Heart right ventricle (tissue), 16 donors: ENCODE measurements around the gene PBX4. TPM values are rescaled to one million over a fixed set of nuclear protein-coding genes. Genes with fewer than 3 reads are reported as not detected.
"Not testable (repeated sequence)": the region's sequence is repeated elsewhere in the genome, so short reads cannot be mapped to it uniquely, and the experiment has no call there.

Experiments
- ATAC-seq, 8 donors: fragments of 200-7000 bp; cut with Tn5 transposase; one replicate each; pipeline ENCODE4 v1.9.1; 2020; ENCODE audit warnings: mild to moderate bottlenecking in 8 of 8, moderate library complexity in 8 of 8, moderate number of reproducible peaks in 1 of 8
- DNase-seq, 2 donors: peaks; one replicate each; pipeline ENCODE4 v3.0.0-alpha.2; 2020
- H3K27ac ChIP-seq, 10 donors: fragments of 200-600 bp; sonication (generic) in 2 of 10; one replicate each; pipeline versions ENCODE4 v1.5.0 to v1.8.0; 2020 to 2022; ENCODE audit warnings: mild to moderate bottlenecking in 3 of 10
- H3K27me3 ChIP-seq, 7 donors: fragments of 200-600 bp; one replicate each; pipeline ENCODE4 v1.8.0; 2021 to 2022; ENCODE audit warnings: mild to moderate bottlenecking in 2 of 7
- H3K36me3 ChIP-seq, 9 donors: fragments of 200-600 bp; sonication (generic) in 1 of 9; one replicate each; pipeline versions ENCODE4 v1.5.0 to v1.8.0; 2020 to 2022; ENCODE audit warnings: mild to moderate bottlenecking in 2 of 9
- H3K4me1 ChIP-seq, 9 donors: fragments of 200-600 bp; sonication (generic) in 1 of 9; one replicate each; pipeline versions ENCODE4 v1.5.0 to v1.8.0; 2020 to 2022; ENCODE audit warnings: mild to moderate bottlenecking in 4 of 9
- H3K4me3 ChIP-seq, 10 donors: fragments of 200-600 bp; sonication (generic) in 2 of 10; one replicate each; pipeline versions ENCODE4 v1.5.0 to v1.8.0; 2020 to 2022; ENCODE audit warnings: mild to moderate bottlenecking in 7 of 10, moderate library complexity in 2 of 10
- H3K9me3 ChIP-seq, 11 donors: fragments of 200-600 bp in 10 of 11; sonication (generic) in 2 of 11; one replicate each; pipeline versions ENCODE4 v1.5.0 to v1.8.0; 2013 to 2022; ENCODE audit warnings: mild to moderate bottlenecking in 2 of 11, control low read depth in 1 of 11, moderate library complexity in 1 of 11
- WGBS, 2 donors: extraction: QIAGEN DNeasy Blood & Tissue Kit; methylation state at CpG; one replicate each; pipeline ENCODE4 v1.1.7; 2013; ENCODE audit warnings: inconsistent platforms in 1 of 2; 5-methylcytosine and 5-hydroxymethylcytosine counted together
- intact Hi-C, 10 donors: fragments of 100-400 bp; cut with DNase I; formaldehyde crosslinking; loops; one replicate each; pipeline versions ENCODE4 v1.11.1 to v1.14.2; 2022
- long read RNA-seq, 3 donors: library from polyadenylated mRNA; unstranded; transcript quantifications; one replicate each; pipeline ENCODE4 v2.0.0, GENCODE V29; 2020 to 2021
- polyA plus RNA-seq, 2 donors: library from polyadenylated mRNA; stranded (reverse); fragments of 200-250 nt; gene quantifications; one replicate each; pipeline ENCODE4 v1.2.3, GENCODE V29; 2013
- total RNA-seq, 10 donors: library from RNA; stranded (reverse); fragmentation: NEBNext Ultra II Directional in 3 of 10; extraction: Animal tissue kit (Norgen Biotek cat#: 25700) in 3 of 10; gene quantifications; one replicate each; pipeline versions ENCODE4 v1.2.1 to v1.2.4, GENCODE V29; 2021 to 2023
- TF ChIP-seq, protein P1 (sequence below), 9 donors: fragments of 200-600 bp; sonication (generic) in 2 of 9; IDR thresholded peaks; one replicate each; pipeline versions ENCODE4 v1.5.0 to v1.8.0; 2021 to 2022; ENCODE audit warnings: antibody characterized with exemption in 9 of 9, mild to moderate bottlenecking in 5 of 9, moderate library complexity in 1 of 9
- donor health status: Arrhythmogenic right ventricular cardiomyopathy.
- donor health status: ischemic (EF 13 %, LVEDD 7.1; RV severe dilation, severe dysfunction).
- donor health status: healthy with polysubstance abuse.
- donor health status: DM: no; HTN: yes; CAD: no.
- donor health status: DM: no; HTN: no; CAD: no.
- donor health status: ischemic (EF 25% LVEDD 6.9; RV normal size, moderate dysfunction).
- donor health status: ischemic (EF 25% LVEDD 5.7; RV mildly dilated, moderate dysfunction).
- donor health status: healthy.
- donor health status: DM: yes; HTN: yes; CAD: no.
- donor health status: Ischemic cardiomyopathy.
- donor health status: ischemic (EF 35%, LVEDD 5.7; RV mildly dilated, moderate dysfunction).
- donor health status: nonischemic (EF 11% LVEDD 7.7; RV severe dilation, severe dysfunction).
- donor health status: DM: yes; HTN: yes; CAD: no.
- donor health status: PGD.
- donor health status: ischemic (EF 29% LVEDD 5.4; RV normal size, mild dysfunction).
- donor health status: nonischemic (EF 23%, LVEDD 6.1; RV moderate dilation, normal function).

The PBX4 gene, protein sequence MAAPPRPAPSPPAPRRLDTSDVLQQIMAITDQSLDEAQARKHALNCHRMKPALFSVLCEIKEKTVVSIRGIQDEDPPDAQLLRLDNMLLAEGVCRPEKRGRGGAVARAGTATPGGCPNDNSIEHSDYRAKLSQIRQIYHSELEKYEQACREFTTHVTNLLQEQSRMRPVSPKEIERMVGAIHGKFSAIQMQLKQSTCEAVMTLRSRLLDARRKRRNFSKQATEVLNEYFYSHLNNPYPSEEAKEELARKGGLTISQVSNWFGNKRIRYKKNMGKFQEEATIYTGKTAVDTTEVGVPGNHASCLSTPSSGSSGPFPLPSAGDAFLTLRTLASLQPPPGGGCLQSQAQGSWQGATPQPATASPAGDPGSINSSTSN
- 1 to 10 TPM in 1 of 10 donors, under 1 TPM in 2, not detected in 7; 0.25 to 1.2 (median 0.36) TPM for total RNA-seq
- under 1 TPM; 0.06 to 0.51 TPM for polyA plus RNA-seq
- long read RNA-seq, donor 1, partial matches to known transcripts = 0 of 1 reads
- long read RNA-seq, donor 1, other reads (novel, unspliced or antisense) = 0 of 1 reads
- long read RNA-seq, donor 2 = 0 reads
- long read RNA-seq, donor 3 = 0 reads

DNA sequence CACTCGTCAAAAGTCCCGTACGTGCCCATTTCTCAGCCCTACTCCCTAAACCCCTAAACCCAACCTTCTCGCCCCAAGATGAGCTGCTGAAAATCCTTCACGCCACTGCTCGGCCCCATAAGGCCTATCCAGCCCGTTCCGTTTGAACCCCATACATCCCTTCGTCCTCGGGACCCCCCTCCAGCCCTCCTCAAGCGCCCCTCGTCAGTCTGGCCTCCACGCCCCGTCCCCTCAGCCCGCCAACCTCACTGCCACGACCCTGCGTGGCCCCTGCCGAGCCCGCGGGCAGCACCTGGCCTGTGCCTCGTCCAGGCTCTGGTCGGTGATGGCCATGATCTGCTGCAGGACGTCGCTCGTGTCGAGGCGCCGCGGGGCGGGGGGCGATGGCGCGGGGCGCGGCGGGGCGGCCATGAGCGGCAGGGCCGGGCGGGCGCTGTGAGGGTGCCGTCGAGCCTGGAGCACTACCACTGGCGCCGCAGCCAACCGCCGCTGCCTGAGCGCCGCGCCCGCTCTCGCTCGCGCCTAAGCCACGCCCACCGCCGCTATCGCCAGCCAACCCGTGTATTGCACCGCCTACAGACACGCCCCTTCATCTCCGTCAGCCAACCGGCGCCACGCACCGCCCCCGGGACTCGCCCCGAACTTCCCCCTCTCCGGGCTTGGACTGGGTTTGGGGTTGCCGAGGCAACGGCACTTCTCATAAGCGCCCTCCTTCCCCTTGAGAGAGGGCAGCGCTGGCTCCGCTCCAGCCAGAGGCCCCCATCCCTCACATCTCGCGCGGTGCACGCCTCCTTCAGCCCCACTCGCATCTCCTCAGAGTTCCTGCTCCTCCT is at the start of gene PBX4:
Gene PBX4, minus strand, starts transcription at position 469 of the 833 bp plus-strand sequence. Its CDS starts 58 bp downstream, at position 411.
- ATAC-seq = peak; percentile 91 to 98 (median 96)
- H3K9me3 ChIP-seq = no peaks in the 10 kb centered on the region
- TF ChIP-seq, protein P1, sequence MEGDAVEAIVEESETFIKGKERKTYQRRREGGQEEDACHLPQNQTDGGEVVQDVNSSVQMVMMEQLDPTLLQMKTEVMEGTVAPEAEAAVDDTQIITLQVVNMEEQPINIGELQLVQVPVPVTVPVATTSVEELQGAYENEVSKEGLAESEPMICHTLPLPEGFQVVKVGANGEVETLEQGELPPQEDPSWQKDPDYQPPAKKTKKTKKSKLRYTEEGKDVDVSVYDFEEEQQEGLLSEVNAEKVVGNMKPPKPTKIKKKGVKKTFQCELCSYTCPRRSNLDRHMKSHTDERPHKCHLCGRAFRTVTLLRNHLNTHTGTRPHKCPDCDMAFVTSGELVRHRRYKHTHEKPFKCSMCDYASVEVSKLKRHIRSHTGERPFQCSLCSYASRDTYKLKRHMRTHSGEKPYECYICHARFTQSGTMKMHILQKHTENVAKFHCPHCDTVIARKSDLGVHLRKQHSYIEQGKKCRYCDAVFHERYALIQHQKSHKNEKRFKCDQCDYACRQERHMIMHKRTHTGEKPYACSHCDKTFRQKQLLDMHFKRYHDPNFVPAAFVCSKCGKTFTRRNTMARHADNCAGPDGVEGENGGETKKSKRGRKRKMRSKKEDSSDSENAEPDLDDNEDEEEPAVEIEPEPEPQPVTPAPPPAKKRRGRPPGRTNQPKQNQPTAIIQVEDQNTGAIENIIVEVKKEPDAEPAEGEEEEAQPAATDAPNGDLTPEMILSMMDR (IDR thresholded peaks at IDR 0.05) = no peak

GRCh38 chr19:19665420-19665948 is 47.0 kb upstream of the PBX4 start:
- H3K4me3 ChIP-seq, ATAC-seq, H3K27me3 ChIP-seq, H3K36me3 ChIP-seq, DNase-seq, H3K9me3 ChIP-seq, H3K27ac ChIP-seq: not testable (repeated sequence)
- intact Hi-C loops = loop anchor here in 3 of 10 donors (5.0 to 10.0 kb wide), 5 partner anchors 67 to 239 kb away; partner anchors contain the start of genes ZNF14 (in 1 of the 3), ZNF506 (in 1 of the 3) and ZNF93 (in 1 of the 3)
- peaks cover 5 to 50% (median 28%) of the 10 kb centered on the region in 9 donors for H3K4me1 ChIP-seq
- WGBS, 2 donors = 98% methylated on average over 22 of the region's 22 CpGs

More for the DNA sequence above, at the start of gene PBX4:
- no peaks in the 10 kb centered on the region for H3K36me3 ChIP-seq
- H3K27ac ChIP-seq = peak within 1 kb of the TSS in 1 of 10 donors; percentile 66
- peaks cover 0 to 11% (median 0%) of the 10 kb centered on the region in 9 donors for H3K4me1 ChIP-seq
- WGBS, 2 donors = 4 to 5% methylated on average over 79 to 80 of the region's 80 CpGs
- H3K4me3 ChIP-seq = peak within 1 kb of the TSS in 8 of 10 donors; percentile 17 to 50 (median 34)
- DNase-seq = peak; percentile 86 to 89
- peaks cover 4 to 49% (median 38%) of the 10 kb centered on the region in 7 donors for H3K27me3 ChIP-seq
- intact Hi-C loops = no loop called here

DNA sequence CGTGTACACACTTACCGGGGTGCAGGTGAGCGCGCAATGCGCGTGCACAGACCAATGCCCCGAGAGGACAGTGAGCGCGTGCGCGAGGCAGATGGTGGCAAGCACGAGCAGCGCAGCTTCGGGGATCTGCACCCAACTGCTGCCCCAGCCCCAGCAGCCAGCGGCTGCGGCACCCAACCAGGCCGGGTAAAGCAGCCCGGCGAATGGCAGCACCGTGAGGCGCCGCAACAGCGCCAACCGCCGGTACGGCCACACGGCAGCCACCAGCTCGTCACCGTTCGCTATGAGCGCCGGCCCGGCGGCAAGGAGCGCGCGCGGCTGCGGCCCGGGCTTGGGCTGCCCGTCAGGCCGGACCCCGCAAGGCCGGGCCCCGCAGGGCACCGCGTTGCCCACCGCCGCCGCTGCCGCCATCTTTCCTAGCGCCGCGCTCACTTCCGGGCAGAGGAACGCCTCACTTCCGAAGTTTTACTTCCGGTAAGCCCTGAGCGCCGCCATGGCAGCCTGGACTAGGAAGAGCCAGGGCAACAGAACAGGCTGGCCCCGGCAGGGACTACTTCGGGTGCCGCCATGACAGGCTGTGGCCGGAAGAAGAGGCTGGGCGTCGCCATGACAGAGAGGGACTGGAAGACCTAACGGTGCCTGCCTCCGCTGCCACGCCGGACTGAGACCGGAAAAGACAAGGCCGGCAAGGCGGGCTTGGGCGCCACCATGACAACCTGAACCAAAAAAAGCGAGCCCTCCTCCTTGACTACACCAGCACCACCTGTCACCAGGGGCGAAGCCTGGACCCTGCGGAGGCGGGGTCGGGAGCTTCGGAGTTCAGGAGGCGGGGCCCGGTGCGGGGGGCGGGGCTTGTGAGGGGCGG is 45.0 kb upstream of the PBX4 start, which contains the start of gene ATP13A1:
Gene ATP13A1, minus strand, starts transcription at position 421 of the 865 bp plus-strand sequence. Its CDS starts 10 bp downstream, at position 411.
- Histone ChIP-seq H3K27ac (peak within 1 kb of the TSS; percentile 86 to 98 (median 92)), H3K4me1 (peaks cover 5 to 38% (median 20%) of the 10 kb centered on the region in 9 donors), H3K36me3 (peaks cover 0 to 23% (median 12%) of the 10 kb centered on the region in 9 donors), H3K9me3 (no peaks in the 10 kb centered on the region), H3K4me3 (peak within 1 kb of the TSS; percentile 77 to 100 (median 93)), H3K27me3 (no peaks in the 10 kb centered on the region)
- ATAC-seq = peak; percentile 97 to 98 (median 98)
- 0% methylated on average over 80 to 85 of the region's 85 CpGs for WGBS, 2 donors
- TF ChIP-seq, protein P1 (IDR thresholded peaks at IDR 0.05) = peak in 4 of 9 donors; percentile 9 to 42 (median 16)
- intact Hi-C loops = loop anchor here in 2 of 10 donors (5.0 to 10.0 kb wide), 4 partner anchors 69 to 241 kb away; partner anchors contain the start of genes ZNF14 (in 1 of the 2), ZNF506 (in 1 of the 2) and ZNF93 (in 1 of the 2)
- DNase-seq = peak; percentile 95 to 97
